ENCODE results near the gene FBXO21. TPM values are rescaled to one million over a fixed set of nuclear protein-coding genes. Genes with fewer than 3 reads are reported as not detected.

The FBXO21 gene
- total RNA-seq, 1 experiment from 2014 or later: 37.8 TPM

- ATAC-seq (no peak), DNase-seq (ENCODE audit: low read depth, low spot score) (no peak)
- no TSS peak for BruUV-seq (replicated peaks)
- peaks cover 5% of the 10 kb centered on the region for H3K36me3 ChIP-seq (ENCODE audit: control insufficient read depth, insufficient read depth, low read length)
- H3K9me3 ChIP-seq (ENCODE audit: control insufficient read depth, insufficient read depth, low read depth, low read length): no peaks in the 10 kb centered on the region
- ChIA-PET CTCF (no interaction called here), POLR2A (no interaction called here)
- no peak overlapping the region for H3K4me3 ChIP-seq (ENCODE audit: low read depth in 2 of 2, low read length in 2 of 2)
- no peaks in the 10 kb centered on the region for H3K27me3 ChIP-seq (ENCODE audit: control insufficient read depth, insufficient read depth, low read length)
- in situ Hi-C loops (cut with HindIII; ENCODE audit: low pct_unique_long_range_greater_than_20kb, low sequenced_read_pairs) (no loop called here), intact Hi-C loops (cut with micrococcal nuclease; ENCODE audit: unreplicated experiment) (no loop called here)
- no peak overlapping the region for H3K27ac ChIP-seq (ENCODE audit: low read length)
- H3K4me1 ChIP-seq (ENCODE audit: control insufficient read depth, insufficient read depth, low read length): no peaks in the 10 kb centered on the region
- TF ChIP-seq REST (IDR thresholded peaks at IDR 0.05; ENCODE audit: insufficient read depth in 1 of 2, low read depth in 2 of 2, low read length in 1 of 2) (no peak), TCF7L2 (IDR thresholded peaks at IDR 0.05; ENCODE audit: low read depth, low read length) (no peak), SIN3A (IDR thresholded peaks at IDR 0.05; ENCODE audit: borderline replicate concordance, insufficient read depth, low read depth, low read length) (no peak), CTCF (IDR thresholded peaks at IDR 0.05) (no peak), POLR2AphosphoS5 (IDR thresholded peaks at IDR 0.05; ENCODE audit: low read depth, low read length) (no peak)
These were observed 30.6 kb downstream of the FBXO21 start for GRCh38 chr12:117159674-117160073.

GRCh38 chr12:117158911-117159553 lies 31.2 kb downstream of the FBXO21 start:
- no peaks in the 10 kb centered on the region for H3K27me3 ChIP-seq (ENCODE audit: control insufficient read depth, insufficient read depth, low read length)
- ChIA-PET POLR2A (no interaction called here), CTCF (no interaction called here)
- ATAC-seq (no peak), DNase-seq (ENCODE audit: low read depth, low spot score) (no peak)
- in situ Hi-C loops (cut with HindIII; ENCODE audit: low pct_unique_long_range_greater_than_20kb, low sequenced_read_pairs): no loop called here
- no peak for TF ChIP-seq TCF7L2 (IDR thresholded peaks at IDR 0.05; ENCODE audit: low read depth, low read length)
- TF ChIP-seq CTCF (IDR thresholded peaks at IDR 0.05): no peak
- no peak for TF ChIP-seq REST (IDR thresholded peaks at IDR 0.05; ENCODE audit: insufficient read depth in 1 of 2, low read depth in 2 of 2, low read length in 1 of 2)
- TF ChIP-seq SIN3A (IDR thresholded peaks at IDR 0.05; ENCODE audit: borderline replicate concordance, insufficient read depth, low read depth, low read length): no peak
- TF ChIP-seq POLR2AphosphoS5 (IDR thresholded peaks at IDR 0.05; ENCODE audit: low read depth, low read length): no peak
- no peaks in the 10 kb centered on the region for H3K9me3 ChIP-seq (ENCODE audit: control insufficient read depth, insufficient read depth, low read depth, low read length)
- no peak overlapping the region for H3K4me3 ChIP-seq (ENCODE audit: low read depth in 2 of 2, low read length in 2 of 2)
- intact Hi-C loops (cut with micrococcal nuclease; ENCODE audit: unreplicated experiment): no loop called here
- peaks cover 5% of the 10 kb centered on the region for H3K36me3 ChIP-seq (ENCODE audit: control insufficient read depth, insufficient read depth, low read length)
- H3K4me1 ChIP-seq (ENCODE audit: control insufficient read depth, insufficient read depth, low read length): no peaks in the 10 kb centered on the region
- H3K27ac ChIP-seq (ENCODE audit: low read length): no peak overlapping the region
- no TSS peak for BruUV-seq (replicated peaks)
